Measurements from ENCODE around the gene BUD31. TPM values are rescaled to one million over a fixed set of nuclear protein-coding genes. Genes with fewer than 3 reads are reported as not detected.

Gene BUD31
- total and polyA plus RNA-seq, 4 donors, result 18.5 to 55.9 (median 32.0) TPM

DNA sequence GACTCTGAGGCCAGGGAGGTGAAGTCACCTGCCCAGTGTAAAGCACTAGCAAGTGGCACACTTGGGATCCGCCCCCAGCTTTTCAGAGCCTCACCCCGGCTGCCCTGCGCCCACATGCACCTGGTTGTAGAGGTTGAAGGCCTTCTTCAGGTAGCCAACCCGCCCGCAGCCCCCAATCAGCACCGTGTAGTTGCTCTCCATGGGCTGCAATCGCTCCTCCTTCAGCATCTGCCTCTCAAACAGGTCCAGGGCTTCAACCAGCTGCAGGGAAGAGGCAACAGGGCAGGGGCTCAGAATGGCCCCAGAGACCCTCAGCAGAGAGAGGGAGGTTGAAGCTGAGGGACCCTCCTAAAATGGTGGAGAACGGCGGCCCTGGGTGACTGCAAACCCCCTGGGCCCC, 24.4 kb downstream of the BUD31 start:
- Histone ChIP-seq H3K27ac (ENCODE audit: low read depth in 1 of 2, low read length in 2 of 2) (no peak overlapping the region), H3K9me3 (ENCODE audit: control insufficient read depth in 4 of 4, low read length in 3 of 4) (no peaks in the 10 kb centered on the region), H3K27me3 (ENCODE audit: control insufficient read depth in 4 of 4, insufficient read depth in 4 of 4, low read length in 3 of 4) (no peaks in the 10 kb centered on the region), H3K4me3 (ENCODE audit: low read depth in 1 of 3, low read length in 3 of 3) (no peak overlapping the region), H3K36me3 (ENCODE audit: control insufficient read depth in 4 of 4, insufficient read depth in 3 of 4, low read depth in 1 of 4, low read length in 3 of 4) (peaks cover 5 to 41% (median 12%) of the 10 kb centered on the region in 4 donors), H3K4me1 (ENCODE audit: control insufficient read depth in 4 of 4, insufficient read depth in 4 of 4, low read length in 3 of 4) (peaks cover 2 to 4% (median 4%) of the 10 kb centered on the region in 4 donors), H3K9ac (ENCODE audit: low read depth in 1 of 2, low read length in 2 of 2) (no peak overlapping the region)
- 97% methylated on average over 9 of the region's 9 CpGs for WGBS
- no peak for DNase-seq (ENCODE audit: low spot score)
- TF ChIP-seq, protein P1, sequence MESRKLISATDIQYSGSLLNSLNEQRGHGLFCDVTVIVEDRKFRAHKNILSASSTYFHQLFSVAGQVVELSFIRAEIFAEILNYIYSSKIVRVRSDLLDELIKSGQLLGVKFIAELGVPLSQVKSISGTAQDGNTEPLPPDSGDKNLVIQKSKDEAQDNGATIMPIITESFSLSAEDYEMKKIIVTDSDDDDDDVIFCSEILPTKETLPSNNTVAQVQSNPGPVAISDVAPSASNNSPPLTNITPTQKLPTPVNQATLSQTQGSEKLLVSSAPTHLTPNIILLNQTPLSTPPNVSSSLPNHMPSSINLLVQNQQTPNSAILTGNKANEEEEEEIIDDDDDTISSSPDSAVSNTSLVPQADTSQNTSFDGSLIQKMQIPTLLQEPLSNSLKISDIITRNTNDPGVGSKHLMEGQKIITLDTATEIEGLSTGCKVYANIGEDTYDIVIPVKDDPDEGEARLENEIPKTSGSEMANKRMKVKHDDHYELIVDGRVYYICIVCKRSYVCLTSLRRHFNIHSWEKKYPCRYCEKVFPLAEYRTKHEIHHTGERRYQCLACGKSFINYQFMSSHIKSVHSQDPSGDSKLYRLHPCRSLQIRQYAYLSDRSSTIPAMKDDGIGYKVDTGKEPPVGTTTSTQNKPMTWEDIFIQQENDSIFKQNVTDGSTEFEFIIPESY (IDR thresholded peaks at IDR 0.05), result no peak
- TF ChIP-seq FOXA1 (IDR thresholded peaks at IDR 0.05) (no peak), YY1 (IDR thresholded peaks at IDR 0.05) (no peak), SP1 (IDR thresholded peaks at IDR 0.05) (no peak), GABPA (IDR thresholded peaks at IDR 0.05 in 1 of 2, conservative IDR thresholded peaks at IDR 0.05 in 1 of 2) (no peak), RAD21 (IDR thresholded peaks at IDR 0.05) (no peak), TAF1 (conservative IDR thresholded peaks at IDR 0.05) (no peak), EGR1 (IDR thresholded peaks at IDR 0.05; ENCODE audit: low read depth in 2 of 2) (no peak)
- TF ChIP-seq, protein P2, sequence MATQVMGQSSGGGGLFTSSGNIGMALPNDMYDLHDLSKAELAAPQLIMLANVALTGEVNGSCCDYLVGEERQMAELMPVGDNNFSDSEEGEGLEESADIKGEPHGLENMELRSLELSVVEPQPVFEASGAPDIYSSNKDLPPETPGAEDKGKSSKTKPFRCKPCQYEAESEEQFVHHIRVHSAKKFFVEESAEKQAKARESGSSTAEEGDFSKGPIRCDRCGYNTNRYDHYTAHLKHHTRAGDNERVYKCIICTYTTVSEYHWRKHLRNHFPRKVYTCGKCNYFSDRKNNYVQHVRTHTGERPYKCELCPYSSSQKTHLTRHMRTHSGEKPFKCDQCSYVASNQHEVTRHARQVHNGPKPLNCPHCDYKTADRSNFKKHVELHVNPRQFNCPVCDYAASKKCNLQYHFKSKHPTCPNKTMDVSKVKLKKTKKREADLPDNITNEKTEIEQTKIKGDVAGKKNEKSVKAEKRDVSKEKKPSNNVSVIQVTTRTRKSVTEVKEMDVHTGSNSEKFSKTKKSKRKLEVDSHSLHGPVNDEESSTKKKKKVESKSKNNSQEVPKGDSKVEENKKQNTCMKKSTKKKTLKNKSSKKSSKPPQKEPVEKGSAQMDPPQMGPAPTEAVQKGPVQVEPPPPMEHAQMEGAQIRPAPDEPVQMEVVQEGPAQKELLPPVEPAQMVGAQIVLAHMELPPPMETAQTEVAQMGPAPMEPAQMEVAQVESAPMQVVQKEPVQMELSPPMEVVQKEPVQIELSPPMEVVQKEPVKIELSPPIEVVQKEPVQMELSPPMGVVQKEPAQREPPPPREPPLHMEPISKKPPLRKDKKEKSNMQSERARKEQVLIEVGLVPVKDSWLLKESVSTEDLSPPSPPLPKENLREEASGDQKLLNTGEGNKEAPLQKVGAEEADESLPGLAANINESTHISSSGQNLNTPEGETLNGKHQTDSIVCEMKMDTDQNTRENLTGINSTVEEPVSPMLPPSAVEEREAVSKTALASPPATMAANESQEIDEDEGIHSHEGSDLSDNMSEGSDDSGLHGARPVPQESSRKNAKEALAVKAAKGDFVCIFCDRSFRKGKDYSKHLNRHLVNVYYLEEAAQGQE (IDR thresholded peaks at IDR 0.05), result no peak
- TF ChIP-seq, protein P3, sequence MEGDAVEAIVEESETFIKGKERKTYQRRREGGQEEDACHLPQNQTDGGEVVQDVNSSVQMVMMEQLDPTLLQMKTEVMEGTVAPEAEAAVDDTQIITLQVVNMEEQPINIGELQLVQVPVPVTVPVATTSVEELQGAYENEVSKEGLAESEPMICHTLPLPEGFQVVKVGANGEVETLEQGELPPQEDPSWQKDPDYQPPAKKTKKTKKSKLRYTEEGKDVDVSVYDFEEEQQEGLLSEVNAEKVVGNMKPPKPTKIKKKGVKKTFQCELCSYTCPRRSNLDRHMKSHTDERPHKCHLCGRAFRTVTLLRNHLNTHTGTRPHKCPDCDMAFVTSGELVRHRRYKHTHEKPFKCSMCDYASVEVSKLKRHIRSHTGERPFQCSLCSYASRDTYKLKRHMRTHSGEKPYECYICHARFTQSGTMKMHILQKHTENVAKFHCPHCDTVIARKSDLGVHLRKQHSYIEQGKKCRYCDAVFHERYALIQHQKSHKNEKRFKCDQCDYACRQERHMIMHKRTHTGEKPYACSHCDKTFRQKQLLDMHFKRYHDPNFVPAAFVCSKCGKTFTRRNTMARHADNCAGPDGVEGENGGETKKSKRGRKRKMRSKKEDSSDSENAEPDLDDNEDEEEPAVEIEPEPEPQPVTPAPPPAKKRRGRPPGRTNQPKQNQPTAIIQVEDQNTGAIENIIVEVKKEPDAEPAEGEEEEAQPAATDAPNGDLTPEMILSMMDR (IDR thresholded peaks at IDR 0.05; ENCODE audit: low read depth, low read length, missing input control), result no peak

DNA sequence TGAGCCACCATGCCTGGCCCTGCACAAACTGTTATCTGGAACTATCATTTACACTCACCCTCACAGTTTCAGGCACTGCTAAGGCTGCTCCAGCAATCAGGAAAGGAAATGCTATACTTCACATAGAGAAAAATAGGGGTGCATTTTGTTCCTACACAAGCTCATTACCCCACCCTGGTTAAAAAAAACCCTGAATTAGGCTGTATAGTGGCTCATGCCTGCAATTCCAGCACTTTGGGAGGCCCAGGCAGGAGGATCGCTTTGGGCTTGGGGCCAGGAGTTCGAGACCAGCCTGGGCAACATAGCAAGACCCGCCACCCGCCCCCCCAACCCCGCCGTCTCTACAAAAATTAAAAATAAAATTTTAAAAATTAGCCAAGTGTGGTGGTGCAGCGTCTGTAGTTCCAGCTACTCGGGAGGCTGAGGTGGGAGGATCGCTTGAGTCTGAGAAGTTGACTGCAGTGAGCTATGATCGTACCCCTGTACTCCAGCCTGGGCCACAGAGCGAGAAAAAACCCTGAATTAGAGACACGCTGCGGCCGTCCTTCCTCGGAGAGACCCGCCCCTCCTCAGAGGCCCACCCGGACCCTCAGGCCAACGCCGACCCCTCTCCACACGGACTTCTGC, 29.3 kb downstream of the BUD31 start:
- 21% methylated on average over 20 of the region's 20 CpGs for WGBS
- no peaks in the 10 kb centered on the region for H3K27me3 ChIP-seq (ENCODE audit: control insufficient read depth in 4 of 4, insufficient read depth in 4 of 4, low read length in 3 of 4)

More for the DNA sequence above, 29.3 kb downstream of the BUD31 start:
- no peaks in the 10 kb centered on the region for H3K9me3 ChIP-seq (ENCODE audit: control insufficient read depth in 4 of 4, low read length in 3 of 4)
- H3K4me3 ChIP-seq (ENCODE audit: low read depth in 1 of 3, low read length in 3 of 3), result peak overlapping the region; percentile 63 to 91 (median 87)
- no peak for DNase-seq (ENCODE audit: low spot score)
- peaks cover 7 to 18% (median 13%) of the 10 kb centered on the region in 4 donors for H3K4me1 ChIP-seq (ENCODE audit: control insufficient read depth in 4 of 4, insufficient read depth in 4 of 4, low read length in 3 of 4)
- peak overlapping the region; percentile 28 to 83 for H3K27ac ChIP-seq (ENCODE audit: low read depth in 1 of 2, low read length in 2 of 2)
- H3K36me3 ChIP-seq (ENCODE audit: control insufficient read depth in 4 of 4, insufficient read depth in 3 of 4, low read depth in 1 of 4, low read length in 3 of 4), result peaks cover 2 to 18% (median 10%) of the 10 kb centered on the region in 4 donors
- TF ChIP-seq JUND (IDR thresholded peaks at IDR 0.05) (no peak), YY1 (IDR thresholded peaks at IDR 0.05) (no peak), NR2F2 (IDR thresholded peaks at IDR 0.05) (no peak), RXRA (IDR thresholded peaks at IDR 0.05) (no peak), GABPA (IDR thresholded peaks at IDR 0.05 in 1 of 2, conservative IDR thresholded peaks at IDR 0.05 in 1 of 2) (no peak), HNF4G (IDR thresholded peaks at IDR 0.05) (no peak), FOXA2 (IDR thresholded peaks at IDR 0.05) (no peak), TAF1 (conservative IDR thresholded peaks at IDR 0.05) (no peak), RAD21 (IDR thresholded peaks at IDR 0.05) (no peak), FOXA1 (IDR thresholded peaks at IDR 0.05) (no peak), SP1 (IDR thresholded peaks at IDR 0.05) (no peak), HNF4A (conservative IDR thresholded peaks at IDR 0.05) (no peak), EGR1 (IDR thresholded peaks at IDR 0.05; ENCODE audit: low read depth in 2 of 2) (no peak)
- TF ChIP-seq, protein P1 (IDR thresholded peaks at IDR 0.05), result no peak
- TF ChIP-seq, protein P3 (IDR thresholded peaks at IDR 0.05; ENCODE audit: low read depth, low read length, missing input control), result no peak
- TF ChIP-seq, protein P4, sequence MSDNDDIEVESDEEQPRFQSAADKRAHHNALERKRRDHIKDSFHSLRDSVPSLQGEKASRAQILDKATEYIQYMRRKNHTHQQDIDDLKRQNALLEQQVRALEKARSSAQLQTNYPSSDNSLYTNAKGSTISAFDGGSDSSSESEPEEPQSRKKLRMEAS (IDR thresholded peaks at IDR 0.05), result no peak
- TF ChIP-seq, protein P5, sequence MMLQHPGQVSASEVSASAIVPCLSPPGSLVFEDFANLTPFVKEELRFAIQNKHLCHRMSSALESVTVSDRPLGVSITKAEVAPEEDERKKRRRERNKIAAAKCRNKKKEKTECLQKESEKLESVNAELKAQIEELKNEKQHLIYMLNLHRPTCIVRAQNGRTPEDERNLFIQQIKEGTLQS (IDR thresholded peaks at IDR 0.05), result no peak
- H3K9ac ChIP-seq (ENCODE audit: low read depth in 1 of 2, low read length in 2 of 2), result peak overlapping the region; percentile 38 to 95

Data from liver (tissue), 9 donors.